HEK293T (cell line): Measurements from ENCODE around the gene AKAP6.

Experiments
- ARNT ChIP-seq: fragments of 450-650 bp; IDR thresholded peaks from 2 replicates; pipeline ENCODE4 v1.6.1; 2017; ENCODE audit warnings: mild to moderate bottlenecking
- BHLHE40 ChIP-seq: fragments of 450-650 bp; IDR thresholded peaks from 2 replicates; pipeline ENCODE4 v1.6.1; 2016; ENCODE audit warnings: mild to moderate bottlenecking, moderate library complexity, borderline replicate concordance
- FOXK2 ChIP-seq: fragments of 450-650 bp; IDR thresholded peaks from 2 replicates; pipeline ENCODE4 v1.6.1; 2016; ENCODE audit warnings: mild to moderate bottlenecking
- L3MBTL2 ChIP-seq: fragments of 450-650 bp; conservative IDR thresholded peaks from 2 replicates; pipeline ENCODE4 v1.6.1; 2016; ENCODE audit warnings: mild to moderate bottlenecking
- LEF1 ChIP-seq: fragments of 450-650 bp; IDR thresholded peaks from 2 replicates; pipeline ENCODE4 v1.6.1; 2017; ENCODE audit warnings: mild to moderate bottlenecking, borderline replicate concordance
- NFRKB ChIP-seq: fragments of 450-650 bp; IDR thresholded peaks from 2 replicates; pipeline ENCODE4 v1.6.1; 2016; ENCODE audit warnings: mild to moderate bottlenecking, moderate library complexity
- SP1 ChIP-seq: fragments of 450-650 bp; IDR thresholded peaks from 2 replicates; pipeline ENCODE4 v1.6.1; 2017
- SUZ12 ChIP-seq: fragments of 450-650 bp; IDR thresholded peaks from 2 replicates; pipeline ENCODE4 v1.6.1; 2016; ENCODE audit warnings: mild to moderate bottlenecking
- ZNF384 ChIP-seq: fragments of 450-650 bp; IDR thresholded peaks from 2 replicates; pipeline ENCODE4 v1.6.1; 2016
- TF ChIP-seq, protein P1 (sequence below): fragments of 450-650 bp; IDR thresholded peaks from 2 replicates; pipeline ENCODE4 v1.6.1; 2016

- TF ChIP-seq L3MBTL2 (no peak), ARNT (no peak), SUZ12 (no peak), ZNF384 (no peak), NFRKB (no peak), BHLHE40 (no peak), LEF1 (no peak), SP1 (no peak), FOXK2 (no peak)
- TF ChIP-seq, protein P1, sequence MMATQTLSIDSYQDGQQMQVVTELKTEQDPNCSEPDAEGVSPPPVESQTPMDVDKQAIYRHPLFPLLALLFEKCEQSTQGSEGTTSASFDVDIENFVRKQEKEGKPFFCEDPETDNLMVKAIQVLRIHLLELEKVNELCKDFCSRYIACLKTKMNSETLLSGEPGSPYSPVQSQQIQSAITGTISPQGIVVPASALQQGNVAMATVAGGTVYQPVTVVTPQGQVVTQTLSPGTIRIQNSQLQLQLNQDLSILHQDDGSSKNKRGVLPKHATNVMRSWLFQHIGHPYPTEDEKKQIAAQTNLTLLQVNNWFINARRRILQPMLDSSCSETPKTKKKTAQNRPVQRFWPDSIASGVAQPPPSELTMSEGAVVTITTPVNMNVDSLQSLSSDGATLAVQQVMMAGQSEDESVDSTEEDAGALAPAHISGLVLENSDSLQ, result no peak
These were observed 7.6 kb downstream of the AKAP6 start for GRCh38 chr14:32336702-32337101.
